Activated T-helper 17 cell treated with anti-CD3 and anti-CD28 coated beads, Interleukin-2, amount 50 U/mL, for 72 hours (primary cell): Measurements from ENCODE around the gene EPHA5. TPM values are rescaled to one million over a fixed set of nuclear protein-coding genes. Genes with fewer than 3 reads are reported as not detected.

Experiments
- ATAC-seq: fragments of 150-1000 bp; cut with Tn5 transposase; replicated peaks from 2 replicates; pipeline ENCODE4 v1.10.0; 2021; ENCODE audit warnings: mild to moderate bottlenecking, moderate library complexity
- H3K27ac Mint-ChIP-seq: one replicate; pipeline ENCODE4 v1.8.0; 2022; ENCODE audit warnings: mixed read lengths
- H3K27me3 Mint-ChIP-seq: one replicate; pipeline ENCODE4 v1.8.0; 2022; ENCODE audit warnings: mixed read lengths
- H3K36me3 Mint-ChIP-seq: one replicate; pipeline ENCODE4 v1.8.0; 2022; ENCODE audit warnings: low read depth, mild to moderate bottlenecking, mixed read lengths
- H3K4me1 Mint-ChIP-seq: one replicate; pipeline ENCODE4 v1.8.0; 2022; ENCODE audit warnings: mixed read lengths
- H3K4me3 Mint-ChIP-seq: one replicate; pipeline ENCODE4 v1.8.0; 2022; ENCODE audit warnings: mild to moderate bottlenecking, mixed read lengths
- H3K9me3 Mint-ChIP-seq: one replicate; pipeline ENCODE4 v1.8.0; 2022; ENCODE audit warnings: mixed read lengths
- total RNA-seq, 2 donors: library from RNA; stranded (reverse); gene quantifications; one replicate each; pipeline ENCODE4 v1.2.3, GENCODE V29; 2022

EPHA5 gene
- total RNA-seq, 2 donors from 2014 or later = not detected

- Mint-ChIP-seq H3K4me1 (no peaks in the 10 kb centered on the region), H3K4me3 (no peak overlapping the region), H3K36me3 (no peaks in the 10 kb centered on the region), H3K27ac (no peak overlapping the region), H3K27me3 (no peaks in the 10 kb centered on the region), H3K9me3 (peaks cover 24% of the 10 kb centered on the region)
- no peak for ATAC-seq
Observed at GRCh38 chr4:65393078-65393477, 277.2 kb downstream of the EPHA5 start.

GRCh38 chr4:65392488-65392887 is 277.8 kb downstream of the EPHA5 start:
- Mint-ChIP-seq H3K36me3 (no peaks in the 10 kb centered on the region), H3K27ac (no peak overlapping the region), H3K27me3 (no peaks in the 10 kb centered on the region), H3K4me3 (no peak overlapping the region), H3K9me3 (peaks cover 22% of the 10 kb centered on the region), H3K4me1 (no peaks in the 10 kb centered on the region)
- ATAC-seq = no peak

GRCh38 chr4:65391814-65392213 is 278.5 kb downstream of the EPHA5 start:
- no peaks in the 10 kb centered on the region for H3K36me3 Mint-ChIP-seq
- H3K4me1 Mint-ChIP-seq = no peaks in the 10 kb centered on the region
- peaks cover 20% of the 10 kb centered on the region for H3K9me3 Mint-ChIP-seq
- H3K27me3 Mint-ChIP-seq = no peaks in the 10 kb centered on the region
- H3K27ac Mint-ChIP-seq = no peak overlapping the region
- no peak for ATAC-seq
- no peak overlapping the region for H3K4me3 Mint-ChIP-seq

- peaks cover 18% of the 10 kb centered on the region for H3K9me3 Mint-ChIP-seq
- no peak overlapping the region for H3K27ac Mint-ChIP-seq
- no peaks in the 10 kb centered on the region for H3K4me1 Mint-ChIP-seq
- no peaks in the 10 kb centered on the region for H3K36me3 Mint-ChIP-seq
- H3K4me3 Mint-ChIP-seq = no peak overlapping the region
- no peak for ATAC-seq
- no peaks in the 10 kb centered on the region for H3K27me3 Mint-ChIP-seq
Observed at GRCh38 chr4:65391382-65391781, 278.9 kb downstream of the EPHA5 start.

- H3K27me3 Mint-ChIP-seq = no peaks in the 10 kb centered on the region
- ATAC-seq = no peak
- no peak overlapping the region for H3K4me3 Mint-ChIP-seq
- peaks cover 12% of the 10 kb centered on the region for H3K9me3 Mint-ChIP-seq
- H3K36me3 Mint-ChIP-seq = no peaks in the 10 kb centered on the region
- no peaks in the 10 kb centered on the region for H3K4me1 Mint-ChIP-seq
- H3K27ac Mint-ChIP-seq = no peak overlapping the region
Observed at GRCh38 chr4:65386927-65387326, 283.4 kb downstream of the EPHA5 start.

- Mint-ChIP-seq H3K9me3 (no peaks in the 10 kb centered on the region), H3K4me1 (no peaks in the 10 kb centered on the region), H3K36me3 (no peaks in the 10 kb centered on the region), H3K27ac (no peak overlapping the region), H3K27me3 (no peaks in the 10 kb centered on the region), H3K4me3 (no peak overlapping the region)
- no peak for ATAC-seq
Observed at GRCh38 chr4:65383589-65384305, 286.5 kb downstream of the EPHA5 start.

GRCh38 chr4:65381648-65382047 is 288.6 kb downstream of the EPHA5 start:
- no peaks in the 10 kb centered on the region for H3K4me1 Mint-ChIP-seq
- H3K27ac Mint-ChIP-seq = no peak overlapping the region
- H3K27me3 Mint-ChIP-seq = no peaks in the 10 kb centered on the region
- no peak for ATAC-seq
- H3K36me3 Mint-ChIP-seq = no peaks in the 10 kb centered on the region
- no peak overlapping the region for H3K4me3 Mint-ChIP-seq
- peaks cover 3% of the 10 kb centered on the region for H3K9me3 Mint-ChIP-seq

GRCh38 chr4:65370709-65371108 is 299.6 kb downstream of the EPHA5 start:
- H3K4me3 Mint-ChIP-seq = no peak overlapping the region
- H3K27me3 Mint-ChIP-seq = no peaks in the 10 kb centered on the region
- no peak for ATAC-seq
- no peak overlapping the region for H3K27ac Mint-ChIP-seq
- H3K4me1 Mint-ChIP-seq = no peaks in the 10 kb centered on the region
- peaks cover 9% of the 10 kb centered on the region for H3K9me3 Mint-ChIP-seq
- no peaks in the 10 kb centered on the region for H3K36me3 Mint-ChIP-seq

GRCh38 chr4:65367306-65367705 is 303.0 kb downstream of the EPHA5 start:
- no peak for ATAC-seq
- peaks cover 5% of the 10 kb centered on the region for H3K9me3 Mint-ChIP-seq

GRCh38 chr4:65358914-65359313 is 311.4 kb downstream of the EPHA5 start:
- Mint-ChIP-seq H3K4me3 (no peak overlapping the region), H3K9me3 (peaks cover 12% of the 10 kb centered on the region)

More at GRCh38 chr4:65367306-65367705, 303.0 kb downstream of the EPHA5 start:
- Mint-ChIP-seq H3K36me3 (no peaks in the 10 kb centered on the region), H3K27ac (no peak overlapping the region), H3K4me1 (no peaks in the 10 kb centered on the region), H3K27me3 (no peaks in the 10 kb centered on the region), H3K4me3 (no peak overlapping the region)

GRCh38 chr4:65353098-65353497 is 317.2 kb downstream of the EPHA5 start:
- H3K4me1 Mint-ChIP-seq = no peaks in the 10 kb centered on the region
- no peak overlapping the region for H3K27ac Mint-ChIP-seq
- peaks cover 12% of the 10 kb centered on the region for H3K9me3 Mint-ChIP-seq
- no peak overlapping the region for H3K4me3 Mint-ChIP-seq
- H3K27me3 Mint-ChIP-seq = no peaks in the 10 kb centered on the region
- H3K36me3 Mint-ChIP-seq = no peaks in the 10 kb centered on the region
- ATAC-seq = no peak

More at GRCh38 chr4:65358914-65359313, 311.4 kb downstream of the EPHA5 start:
- ATAC-seq = no peak
- no peaks in the 10 kb centered on the region for H3K4me1 Mint-ChIP-seq
- H3K27me3 Mint-ChIP-seq = no peaks in the 10 kb centered on the region
- no peaks in the 10 kb centered on the region for H3K36me3 Mint-ChIP-seq
- no peak overlapping the region for H3K27ac Mint-ChIP-seq

GRCh38 chr4:65344278-65344825 is 325.9 kb downstream of the EPHA5 start:
- no peaks in the 10 kb centered on the region for H3K27me3 Mint-ChIP-seq
- no peaks in the 10 kb centered on the region for H3K4me1 Mint-ChIP-seq
- no peak overlapping the region for H3K27ac Mint-ChIP-seq
- peaks cover 9% of the 10 kb centered on the region for H3K9me3 Mint-ChIP-seq
- no peaks in the 10 kb centered on the region for H3K36me3 Mint-ChIP-seq
- ATAC-seq = no peak
- H3K4me3 Mint-ChIP-seq = no peak overlapping the region

- no peak overlapping the region for H3K27ac Mint-ChIP-seq
- H3K36me3 Mint-ChIP-seq = no peaks in the 10 kb centered on the region
- H3K4me1 Mint-ChIP-seq = no peaks in the 10 kb centered on the region
- peaks cover 9% of the 10 kb centered on the region for H3K9me3 Mint-ChIP-seq
- H3K4me3 Mint-ChIP-seq = no peak overlapping the region
- ATAC-seq = no peak
- H3K27me3 Mint-ChIP-seq = no peaks in the 10 kb centered on the region
Observed at GRCh38 chr4:65343342-65343741, 326.9 kb downstream of the EPHA5 start.

- Mint-ChIP-seq H3K4me3 (no peak overlapping the region), H3K36me3 (no peaks in the 10 kb centered on the region), H3K27ac (no peak overlapping the region), H3K27me3 (no peaks in the 10 kb centered on the region), H3K4me1 (no peaks in the 10 kb centered on the region), H3K9me3 (peaks cover 5% of the 10 kb centered on the region)
- no peak for ATAC-seq
Observed at GRCh38 chr4:65341557-65341956, 328.7 kb downstream of the EPHA5 start.

GRCh38 chr4:65340382-65341109 is 329.7 kb downstream of the EPHA5 start:
- no peak for ATAC-seq
- Mint-ChIP-seq H3K27me3 (no peaks in the 10 kb centered on the region), H3K4me1 (no peaks in the 10 kb centered on the region), H3K36me3 (no peaks in the 10 kb centered on the region), H3K4me3 (no peak overlapping the region), H3K9me3 (peaks cover 5% of the 10 kb centered on the region), H3K27ac (no peak overlapping the region)
